Urinary bladder (tissue), 4 donors: Measurements from ENCODE around the gene NUTM2A. TPM values are rescaled to one million over a fixed set of nuclear protein-coding genes. Genes with fewer than 3 reads are reported as not detected.
"Not testable (repeated sequence)": the region's sequence is repeated elsewhere in the genome, so short reads cannot be mapped to it uniquely, and the experiment has no call there.

Experiments used
- DNase-seq: peaks from one replicate; pipeline ENCODE4 v3.0.0-alpha.2; 2015; ENCODE audit errors: extremely low spot score
- H3K27ac ChIP-seq: one replicate; pipeline ENCODE4 v1.5.1; 2013; ENCODE audit warnings: low read depth, mild to moderate bottlenecking, moderate library complexity
- H3K36me3 ChIP-seq: one replicate; pipeline ENCODE4 v1.6.1; 2013; ENCODE audit warnings: mild to moderate bottlenecking, moderate library complexity; ENCODE audit not compliant: insufficient read depth
- H3K4me1 ChIP-seq: one replicate; pipeline ENCODE4 v1.6.1; 2013; ENCODE audit warnings: mild to moderate bottlenecking, moderate library complexity; ENCODE audit not compliant: insufficient read depth
- H3K4me3 ChIP-seq: one replicate; pipeline ENCODE4 v1.5.1; 2013; ENCODE audit warnings: low read depth, low read length
- WGBS: extraction: QIAGEN DNeasy Blood & Tissue Kit; methylation state at CpG from one replicate; pipeline ENCODE4 v1.1.7; 2013; 5-methylcytosine and 5-hydroxymethylcytosine counted together
- polyA plus RNA-seq: library from polyadenylated mRNA; stranded (reverse); fragments of 200-250 nt; gene quantifications from one replicate; pipeline ENCODE4 v1.2.3, GENCODE V29; 2013
- total RNA-seq: library from RNA; depleted of rRNA; stranded (reverse); fragments of >200 nt; gene quantifications from one replicate; pipeline ENCODE4 v1.2.3, GENCODE V29; 2014
- donor health status: healthy with polysubstance abuse.
- donor health status: healthy.

Gene NUTM2A
- total and polyA plus RNA-seq, 2 donors: 0.69 to 1.9 TPM

- whole genome bisulfite sequencing: 71% methylated on average over 11 of the region's 11 CpGs
- H3K4me3 ChIP-seq, H3K27ac ChIP-seq, H3K36me3 ChIP-seq, H3K4me1 ChIP-seq, DNase-seq: not testable (repeated sequence)
Observed at GRCh38 chr10:87216120-87216519, 9.1 kb upstream of the NUTM2A start.

GRCh38 chr10:87219370-87219769 is 5.9 kb upstream of the NUTM2A start:
- H3K4me3 ChIP-seq, H3K4me1 ChIP-seq, H3K27ac ChIP-seq, H3K36me3 ChIP-seq, DNase-seq: not testable (repeated sequence)
- whole genome bisulfite sequencing: 86% methylated on average over 1 of the region's 5 CpGs

GRCh38 chr10:87222789-87223188 is 2.5 kb upstream of the NUTM2A start:
- not testable (repeated sequence) for H3K36me3 ChIP-seq, H3K4me1 ChIP-seq, DNase-seq, H3K4me3 ChIP-seq, H3K27ac ChIP-seq
- WGBS: 93% methylated on average over 21 of the region's 30 CpGs

- not testable (repeated sequence) for H3K4me1 ChIP-seq, H3K4me3 ChIP-seq, H3K36me3 ChIP-seq, DNase-seq, H3K27ac ChIP-seq
- WGBS: 91% methylated on average over 9 of the region's 20 CpGs
Observed at GRCh38 chr10:87228247-87228646, 3.0 kb downstream of the NUTM2A start.

- not testable (repeated sequence) for DNase-seq, H3K4me1 ChIP-seq, H3K4me3 ChIP-seq, H3K27ac ChIP-seq, H3K36me3 ChIP-seq
- WGBS: 88% methylated on average over 9 of the region's 9 CpGs
Observed at GRCh38 chr10:87229211-87229610, 4.0 kb downstream of the NUTM2A start.

GRCh38 chr10:87234854-87235253 is 9.6 kb downstream of the NUTM2A start:
- WGBS: 58% methylated on average over 5 of the region's 7 CpGs
- H3K4me1 ChIP-seq, H3K4me3 ChIP-seq, DNase-seq, H3K36me3 ChIP-seq, H3K27ac ChIP-seq: not testable (repeated sequence)

GRCh38 chr10:87237244-87237643 is 12.0 kb downstream of the NUTM2A start:
- not testable (repeated sequence) for H3K4me1 ChIP-seq, H3K27ac ChIP-seq, H3K36me3 ChIP-seq, H3K4me3 ChIP-seq, DNase-seq
- WGBS: 95% methylated on average over 3 of the region's 5 CpGs

- H3K27ac ChIP-seq, H3K36me3 ChIP-seq, DNase-seq, H3K4me1 ChIP-seq, H3K4me3 ChIP-seq: not testable (repeated sequence)
- 53% methylated on average over 2 of the region's 6 CpGs for WGBS
Observed at GRCh38 chr10:87239346-87239808, 14.1 kb downstream of the NUTM2A start.

- not testable (repeated sequence) for H3K4me3 ChIP-seq, H3K27ac ChIP-seq, DNase-seq, H3K36me3 ChIP-seq, H3K4me1 ChIP-seq
- WGBS: 82% methylated on average over 3 of the region's 3 CpGs
Observed at GRCh38 chr10:87242192-87242591, 16.9 kb downstream of the NUTM2A start.

- not testable (repeated sequence) for H3K4me3 ChIP-seq, H3K36me3 ChIP-seq, H3K27ac ChIP-seq, H3K4me1 ChIP-seq, DNase-seq
- 58% methylated on average over 1 of the region's 3 CpGs for WGBS
Observed at GRCh38 chr10:87247335-87247734, 22.1 kb downstream of the NUTM2A start.

GRCh38 chr10:87248818-87249353 is 23.6 kb downstream of the NUTM2A start:
- DNase-seq, H3K36me3 ChIP-seq, H3K27ac ChIP-seq, H3K4me1 ChIP-seq, H3K4me3 ChIP-seq: not testable (repeated sequence)
- whole genome bisulfite sequencing: 84% methylated on average over 1 of the region's 1 CpG

GRCh38 chr10:87280749-87281392 is 55.6 kb downstream of the NUTM2A start:
- DNase-seq, H3K4me3 ChIP-seq, H3K27ac ChIP-seq, H3K36me3 ChIP-seq, H3K4me1 ChIP-seq: not testable (repeated sequence)
- no CpG with 5 or more reads among the region's 1 CpG for WGBS
